PC-9 (cell line): ENCODE data around the gene FGFR2. TPM values are rescaled to one million over a fixed set of nuclear protein-coding genes. Genes with fewer than 3 reads are reported as not detected.

Experiments
- BruUV-seq: library from RNA; stranded (reverse); fragments of 400-500 nt; replicated peaks from 2 replicates; lab custom pipeline; 2021; lab: Mats Ljungman, UMichigan
- CTCF ChIA-PET: fragments of 300-600 bp; sonication (Branson Sonifier 250); formaldehyde crosslinking; loops from one replicate; lab custom pipeline; 2022; ENCODE audit warnings: antibody characterized with exemption; lab: Charles Lee
- POLR2A ChIA-PET: fragments of 300-600 bp; sonication (Branson Sonifier 250); formaldehyde crosslinking; loops from one replicate; lab custom pipeline; 2022; ENCODE audit warnings: antibody characterized with exemption; ENCODE audit not compliant: unreplicated experiment; lab: Charles Lee
- DNase-seq, 2 experiments: peaks; one replicate each; pipeline versions ENCODE4 v3.0.0 to v3.0.0-alpha.2; 2015 to 2022; ENCODE audit warnings: mixed read lengths in 1 of 2
- H2AFZ ChIP-seq: fragments of 200-600 bp; sonication (generic); 2 replicates; pipeline ENCODE4 v1.8.1; 2017; ENCODE audit warnings: antibody characterized with exemption
- H3F3A ChIP-seq: fragments of 200-600 bp; sonication (generic); 2 replicates; pipeline ENCODE4 v1.8.1; 2017; ENCODE audit warnings: antibody characterized with exemption, mild to moderate bottlenecking, low read depth; ENCODE audit not compliant: insufficient read depth
- H3K27ac ChIP-seq: fragments of 200-600 bp; sonication (generic); 2 replicates; pipeline ENCODE4 v1.6.1; 2016; ENCODE audit warnings: mixed run types
- H3K27me3 ChIP-seq: fragments of 200-600 bp; sonication (generic); 2 replicates; pipeline ENCODE4 v1.6.1; 2016; ENCODE audit warnings: low read depth, mixed run types; ENCODE audit not compliant: insufficient read depth
- H3K36me3 ChIP-seq: fragments of 200-600 bp; sonication (generic); 2 replicates; pipeline ENCODE4 v1.6.1; 2016; ENCODE audit warnings: low read depth, mixed run types
- H3K4me1 ChIP-seq: fragments of 200-600 bp; sonication (generic); replicated peaks from 2 replicates; pipeline ENCODE4 v1.6.1; 2016; ENCODE audit warnings: mixed run types; ENCODE audit not compliant: insufficient read depth
- H3K4me2 ChIP-seq: fragments of 200-600 bp; sonication (generic); 2 replicates; pipeline ENCODE4 v1.6.1; 2017; ENCODE audit warnings: mixed run types
- H3K4me3 ChIP-seq: fragments of 200-600 bp; sonication (generic); 2 replicates; pipeline ENCODE4 v1.6.1; 2016; ENCODE audit warnings: mixed run types
- H3K79me2 ChIP-seq: fragments of 200-600 bp; sonication (generic); 2 replicates; pipeline ENCODE4 v1.6.1; 2017; ENCODE audit warnings: low read depth, mixed run types
- H3K9me2 ChIP-seq: fragments of 200-600 bp; sonication (generic); 2 replicates; pipeline ENCODE4 v1.8.1; 2017; ENCODE audit warnings: mild to moderate bottlenecking; ENCODE audit not compliant: insufficient read depth
- H3K9me3 ChIP-seq: fragments of 200-600 bp; sonication (generic); 2 replicates; pipeline ENCODE4 v1.8.1; 2016; ENCODE audit warnings: low read depth; ENCODE audit not compliant: insufficient read depth
- H4K20me1 ChIP-seq: fragments of 200-600 bp; sonication (generic); 2 replicates; pipeline ENCODE4 v1.8.1; 2017; ENCODE audit not compliant: insufficient read depth
- EZH2 ChIP-seq: fragments of 200-600 bp; sonication (generic); IDR thresholded peaks from 2 replicates; pipeline ENCODE4 v1.8.0; 2017; ENCODE audit warnings: antibody characterized with exemption, low read depth
- intact Hi-C: fragments of 100-400 bp; cut with micrococcal nuclease; formaldehyde crosslinking; loops from one replicate; pipeline ENCODE4 v1.10.0; 2022; ENCODE audit not compliant: unreplicated experiment
- total RNA-seq: library from RNA; stranded (reverse); gene quantifications from 2 replicates; pipeline ENCODE4 v1.2.3, GENCODE V29; 2021
- TF ChIP-seq, protein P1 (sequence below): fragments of 200-600 bp; sonication (generic); conservative IDR thresholded peaks from 2 replicates; pipeline ENCODE4 v1.6.1; 2017; ENCODE audit warnings: mixed run types, antibody characterized with exemption, mild to moderate bottlenecking, moderate library complexity

FGFR2 gene
- total RNA-seq, 1 experiment from 2014 or later, result not detected

GRCh38 chr10:121459279-121459621 is 139.0 kb downstream of the FGFR2 start:
- H3F3A ChIP-seq, result no peaks in the 10 kb centered on the region
- TF ChIP-seq, protein P1, sequence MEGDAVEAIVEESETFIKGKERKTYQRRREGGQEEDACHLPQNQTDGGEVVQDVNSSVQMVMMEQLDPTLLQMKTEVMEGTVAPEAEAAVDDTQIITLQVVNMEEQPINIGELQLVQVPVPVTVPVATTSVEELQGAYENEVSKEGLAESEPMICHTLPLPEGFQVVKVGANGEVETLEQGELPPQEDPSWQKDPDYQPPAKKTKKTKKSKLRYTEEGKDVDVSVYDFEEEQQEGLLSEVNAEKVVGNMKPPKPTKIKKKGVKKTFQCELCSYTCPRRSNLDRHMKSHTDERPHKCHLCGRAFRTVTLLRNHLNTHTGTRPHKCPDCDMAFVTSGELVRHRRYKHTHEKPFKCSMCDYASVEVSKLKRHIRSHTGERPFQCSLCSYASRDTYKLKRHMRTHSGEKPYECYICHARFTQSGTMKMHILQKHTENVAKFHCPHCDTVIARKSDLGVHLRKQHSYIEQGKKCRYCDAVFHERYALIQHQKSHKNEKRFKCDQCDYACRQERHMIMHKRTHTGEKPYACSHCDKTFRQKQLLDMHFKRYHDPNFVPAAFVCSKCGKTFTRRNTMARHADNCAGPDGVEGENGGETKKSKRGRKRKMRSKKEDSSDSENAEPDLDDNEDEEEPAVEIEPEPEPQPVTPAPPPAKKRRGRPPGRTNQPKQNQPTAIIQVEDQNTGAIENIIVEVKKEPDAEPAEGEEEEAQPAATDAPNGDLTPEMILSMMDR, result no peak
- H3K27me3 ChIP-seq, result peaks cover 52% of the 10 kb centered on the region
- POLR2A ChIA-PET, result no interaction called here
- H4K20me1 ChIP-seq, result no peaks in the 10 kb centered on the region
- H3K4me2 ChIP-seq, result no peak overlapping the region
- no peaks in the 10 kb centered on the region for H3K9me2 ChIP-seq
- no peak overlapping the region for H3K4me3 ChIP-seq
- no peaks in the 10 kb centered on the region for H3K9me3 ChIP-seq
- no peak overlapping the region for H2AFZ ChIP-seq
- no TSS peak for BruUV-seq
- H3K36me3 ChIP-seq, result no peaks in the 10 kb centered on the region
- CTCF ChIA-PET, result no interaction called here
- no peak overlapping the region for H3K27ac ChIP-seq
- no peaks in the 10 kb centered on the region for H3K79me2 ChIP-seq
- intact Hi-C loops, result no loop called here
- H3K4me1 ChIP-seq, result no peaks in the 10 kb centered on the region
- no peak for DNase-seq

DNA sequence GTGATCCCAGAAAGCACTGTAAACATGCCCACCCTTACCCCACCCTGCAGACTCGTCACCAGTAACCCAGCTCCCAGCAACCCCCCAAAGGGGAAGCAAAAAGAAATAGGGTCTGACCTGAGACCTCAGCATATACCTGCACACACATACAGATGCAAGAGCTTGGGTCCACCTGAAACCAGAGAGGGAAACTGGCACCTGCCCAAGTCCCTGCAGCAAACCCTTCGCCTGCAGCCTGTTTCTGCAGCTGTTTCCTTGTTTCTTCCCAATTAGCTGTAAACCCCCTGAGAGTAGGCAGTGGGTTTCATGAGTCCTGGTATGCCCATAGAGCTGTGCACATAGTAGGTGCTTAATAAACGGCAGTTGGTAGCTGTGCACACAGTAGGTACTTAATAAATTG is 140.5 kb downstream of the FGFR2 start:
- Histone ChIP-seq H3K9me3 (no peaks in the 10 kb centered on the region), H4K20me1 (no peaks in the 10 kb centered on the region), H3K27ac (no peak overlapping the region), H3K4me1 (no peaks in the 10 kb centered on the region), H3K79me2 (no peaks in the 10 kb centered on the region), H3K4me2 (no peak overlapping the region), H3F3A (no peaks in the 10 kb centered on the region), H3K9me2 (no peaks in the 10 kb centered on the region), H3K4me3 (no peak overlapping the region), H3K27me3 (peaks cover 38% of the 10 kb centered on the region), H3K36me3 (no peaks in the 10 kb centered on the region), H2AFZ (no peak overlapping the region)
- intact Hi-C loops, result no loop called here
- POLR2A ChIA-PET, result no interaction called here
- CTCF ChIA-PET, result no interaction called here
- no TSS peak for BruUV-seq
- DNase-seq, result no peak
- TF ChIP-seq, protein P1, result no peak
- TF ChIP-seq EZH2, result no peak

GRCh38 chr10:121455377-121455776 is 142.9 kb downstream of the FGFR2 start:
- H3K36me3 ChIP-seq, result no peaks in the 10 kb centered on the region
- H3K9me2 ChIP-seq, result no peaks in the 10 kb centered on the region
- no peaks in the 10 kb centered on the region for H3F3A ChIP-seq
- H3K27ac ChIP-seq, result no peak overlapping the region
- intact Hi-C loops, result no loop called here
- no peak overlapping the region for H2AFZ ChIP-seq
- no peak for TF ChIP-seq EZH2
- TF ChIP-seq, protein P1, result no peak
- H3K4me2 ChIP-seq, result no peak overlapping the region
- no peaks in the 10 kb centered on the region for H3K4me1 ChIP-seq
- BruUV-seq, result no TSS peak
- no peaks in the 10 kb centered on the region for H3K9me3 ChIP-seq
- ChIA-PET CTCF (no interaction called here), POLR2A (no interaction called here)
- peaks cover 19% of the 10 kb centered on the region for H3K27me3 ChIP-seq
- H3K4me3 ChIP-seq, result no peak overlapping the region
- no peak for DNase-seq
- no peaks in the 10 kb centered on the region for H4K20me1 ChIP-seq
- H3K79me2 ChIP-seq, result no peaks in the 10 kb centered on the region
